ENCODE data around the gene IDH3G. TPM values are rescaled to one million over a fixed set of nuclear protein-coding genes. Genes with fewer than 3 reads are reported as not detected.

IDH3G gene
- total and polyA plus RNA-seq, 10 donors: 32.7 to 92.7 (median 58.1) TPM

GRCh38 chrX:153831429-153832150 is 37.4 kb upstream of the IDH3G start:
- DNase-seq: no peak
- no peaks in the 10 kb centered on the region for H3K36me3 ChIP-seq
- no peak overlapping the region for H3K4me3 ChIP-seq
- 52 to 69% (median 64%) methylated on average over 15 to 23 of the region's 23 CpGs for WGBS, 5 donors
- peaks cover 6 to 65% (median 31%) of the 10 kb centered on the region in 7 donors for H3K27me3 ChIP-seq (replicated peaks in 1 of 7)
- TF ChIP-seq POLR2A (IDR thresholded peaks at IDR 0.05): no peak
- TF ChIP-seq POLR2AphosphoS5 (IDR thresholded peaks at IDR 0.05): no peak
- no peak for TF ChIP-seq CTCF (IDR thresholded peaks at IDR 0.05 in 8 of 11, conservative IDR thresholded peaks at IDR 0.05 in 3 of 11)
- intact Hi-C loops (cut with DNase I; ENCODE audit: low total_unique reads): no loop called here
- H3K4me1 ChIP-seq: peaks cover 0 to 26% (median 11%) of the 10 kb centered on the region in 6 donors
- H3K9me3 ChIP-seq: peaks cover 0 to 5% (median 0%) of the 10 kb centered on the region in 8 donors
- H3K27ac ChIP-seq: no peak overlapping the region

- DNase-seq: no peak
- WGBS, 5 donors: 2 to 50% (median 17%) methylated on average over 9 to 95 of the region's 102 CpGs
- H3K9me3 ChIP-seq: peaks cover 0 to 5% (median 0%) of the 10 kb centered on the region in 8 donors
- intact Hi-C loops (cut with DNase I; ENCODE audit: low total_unique reads): no loop called here
- H3K36me3 ChIP-seq: no peaks in the 10 kb centered on the region
- H3K4me1 ChIP-seq: peaks cover 0 to 26% (median 11%) of the 10 kb centered on the region in 6 donors
- TF ChIP-seq CTCF (IDR thresholded peaks at IDR 0.05 in 8 of 11, conservative IDR thresholded peaks at IDR 0.05 in 3 of 11): no peak
- no peak for TF ChIP-seq POLR2AphosphoS5 (IDR thresholded peaks at IDR 0.05)
- no peak for TF ChIP-seq POLR2A (IDR thresholded peaks at IDR 0.05)
- H3K27ac ChIP-seq: no peak overlapping the region
- H3K4me3 ChIP-seq: peak overlapping the region in 2 of 8 donors; percentile 43 to 68
- H3K27me3 ChIP-seq (replicated peaks in 1 of 7): peaks cover 6 to 67% (median 31%) of the 10 kb centered on the region in 7 donors
Observed at GRCh38 chrX:153830640-153831428, 36.7 kb upstream of the IDH3G start.

- TF ChIP-seq CTCF (IDR thresholded peaks at IDR 0.05 in 8 of 11, conservative IDR thresholded peaks at IDR 0.05 in 3 of 11) (no peak), POLR2AphosphoS5 (IDR thresholded peaks at IDR 0.05) (no peak), POLR2A (IDR thresholded peaks at IDR 0.05) (no peak)
- WGBS, 5 donors: 0 to 37% (median 1%) methylated on average over 2 to 97 of the region's 97 CpGs
- Histone ChIP-seq H3K9me3 (peaks cover 0 to 5% (median 0%) of the 10 kb centered on the region in 8 donors), H3K4me3 (peak within 1 kb of the TSS; percentile 10 to 68 (median 41)), H3K27me3 (replicated peaks in 1 of 7) (peaks cover 6 to 69% (median 31%) of the 10 kb centered on the region in 7 donors), H3K4me1 (peaks cover 0 to 26% (median 11%) of the 10 kb centered on the region in 6 donors), H3K36me3 (no peaks in the 10 kb centered on the region), H3K27ac (peak within 1 kb of the TSS in 3 of 8 donors; percentile 49 to 59 (median 58))
- DNase-seq: peak; percentile 70
- intact Hi-C loops (cut with DNase I; ENCODE audit: low total_unique reads): loop anchor here (10.0 kb wide), 1 partner anchor 65 kb away; no protein-coding TSS in a partner anchor
Observed at GRCh38 chrX:153829799-153830639, 35.8 kb upstream of the IDH3G start, which contains the start of gene PDZD4. PDZD4 (minus strand) TSS chrX:153830544; CDS start chrX:153830298, 246 bp downstream.

Data from spleen (tissue), 11 donors.